Epithelial cell of prostate (primary cell): ENCODE measurements around the gene SRSF5.
"Not testable (repeated sequence)": the region's sequence is repeated elsewhere in the genome, so short reads cannot be mapped to it uniquely, and the experiment has no call there.

Source experiments
- DNase-seq: peaks from one replicate; pipeline ENCODE4 v3.0.0-alpha.2; 2011; ENCODE audit warnings: low read depth, low spot score
- H3K27ac ChIP-seq: fragments of 450-650 bp; 2 replicates; pipeline ENCODE4 v1.5.1; 2017; ENCODE audit warnings: mild to moderate bottlenecking

Gene SRSF5

GRCh38 chr14:69766984-69767368 lies at the start of gene SRSF5:
SRSF5 (plus strand) TSS chr14:69767142; CDS start chr14:69768157, 1,015 bp downstream.
- peak; percentile 88 for DNase-seq

GRCh38 chr14:69718614-69719013 lies 48.3 kb upstream of the SRSF5 start:
- H3K27ac ChIP-seq, result peak overlapping the region; percentile 97
- DNase-seq, result not testable (repeated sequence)

More at GRCh38 chr14:69766984-69767368, at the start of gene SRSF5:
- H3K27ac ChIP-seq, result peak within 1 kb of the TSS; percentile 97

- peak overlapping the region; percentile 97 for H3K27ac ChIP-seq
- no peak for DNase-seq
These were observed 47.4 kb upstream of the SRSF5 start for GRCh38 chr14:69719501-69719951.

- no peak for DNase-seq
- no peak overlapping the region for H3K27ac ChIP-seq
These were observed 46.0 kb upstream of the SRSF5 start for GRCh38 chr14:69720912-69721311.

GRCh38 chr14:69726761-69727511 lies 40.0 kb upstream of the SRSF5 start:
- no peak for DNase-seq
- H3K27ac ChIP-seq, result no peak overlapping the region

GRCh38 chr14:69727860-69728259 lies 39.1 kb upstream of the SRSF5 start:
- no peak for DNase-seq
- no peak overlapping the region for H3K27ac ChIP-seq

GRCh38 chr14:69731919-69732598 lies 34.9 kb upstream of the SRSF5 start:
- not testable (repeated sequence) for DNase-seq, H3K27ac ChIP-seq

GRCh38 chr14:69736405-69736804 lies 30.5 kb upstream of the SRSF5 start:
- DNase-seq, H3K27ac ChIP-seq: not testable (repeated sequence)

- H3K27ac ChIP-seq, result peak overlapping the region; percentile 70
- no peak for DNase-seq
These were observed 25.9 kb upstream of the SRSF5 start for GRCh38 chr14:69741055-69741454.

GRCh38 chr14:69749956-69750355 lies 17.0 kb upstream of the SRSF5 start:
- no peak overlapping the region for H3K27ac ChIP-seq
- no peak for DNase-seq

- no peak for DNase-seq
- H3K27ac ChIP-seq, result no peak overlapping the region
These were observed 16.4 kb upstream of the SRSF5 start for GRCh38 chr14:69750495-69750894.

GRCh38 chr14:69752773-69753172 lies 14.2 kb upstream of the SRSF5 start:
- no peak for DNase-seq
- no peak overlapping the region for H3K27ac ChIP-seq

- no peak overlapping the region for H3K27ac ChIP-seq
- no peak for DNase-seq
These were observed 13.1 kb upstream of the SRSF5 start for GRCh38 chr14:69753860-69754259.

- no peak overlapping the region for H3K27ac ChIP-seq
- DNase-seq, result no peak
These were observed 12.5 kb upstream of the SRSF5 start for GRCh38 chr14:69754487-69754886.

- H3K27ac ChIP-seq, result peak overlapping the region; percentile 33
- no peak for DNase-seq
These were observed 11.6 kb upstream of the SRSF5 start for GRCh38 chr14:69755296-69755695.

- peak overlapping the region; percentile 33 for H3K27ac ChIP-seq
- no peak for DNase-seq
These were observed 11.2 kb upstream of the SRSF5 start for GRCh38 chr14:69755784-69756183.

GRCh38 chr14:69756298-69756697 lies 10.6 kb upstream of the SRSF5 start:
- no peak overlapping the region for H3K27ac ChIP-seq
- DNase-seq, result no peak

- no peak overlapping the region for H3K27ac ChIP-seq
- DNase-seq, result no peak
These were observed 6.1 kb upstream of the SRSF5 start for GRCh38 chr14:69760810-69761209.

- DNase-seq, result no peak
- H3K27ac ChIP-seq, result peak overlapping the region; percentile 3
These were observed 3.0 kb upstream of the SRSF5 start for GRCh38 chr14:69763761-69764510.

- H3K27ac ChIP-seq, result peak overlapping the region; percentile 97
- DNase-seq, result peak; percentile 64
These were observed 542 bp downstream of the SRSF5 start for GRCh38 chr14:69767369-69767999.
